HL-60/S4 treated with retinoic acid at 250 ng/mL for 4 days and 3 days (cell line): ENCODE results near the gene TYRO3.
"Not testable (repeated sequence)": the region's sequence is repeated elsewhere in the genome, so short reads cannot be mapped to it uniquely, and the experiment has no call there.

Source experiments
- in situ Hi-C: fragments of 300-500 bp; cut with MboI; formaldehyde crosslinking; loops from 2 replicates; pipeline ENCODE4 v1.7.0; 2022; ENCODE audit warnings: low sequenced_read_pairs

TYRO3 gene

DNA sequence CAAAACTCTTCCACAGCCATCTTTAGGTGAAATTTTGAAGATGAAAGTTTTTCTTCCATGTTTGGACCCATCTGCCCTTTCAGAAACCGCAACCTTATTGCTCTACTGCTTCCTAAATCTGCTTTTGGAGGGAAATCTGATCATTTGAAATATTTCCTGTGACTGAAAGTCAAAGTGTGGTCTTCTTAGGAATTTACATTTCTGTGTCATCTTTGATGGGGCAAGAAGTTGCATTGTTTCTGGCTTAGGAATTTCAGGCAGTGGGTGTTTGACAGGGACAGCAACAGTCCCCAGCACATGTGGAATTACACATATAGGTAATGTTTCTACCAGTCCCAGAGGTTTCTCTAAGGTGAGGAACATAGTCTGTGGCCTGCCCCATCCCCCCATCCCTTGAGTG lies 5.3 kb upstream of the TYRO3 start:
- in situ Hi-C loops: no loop called here

GRCh38 chr15:41554343-41554742 lies 4.7 kb upstream of the TYRO3 start:
- in situ Hi-C loops: no loop called here

- in situ Hi-C loops: no loop called here
These were observed 4.1 kb upstream of the TYRO3 start for GRCh38 chr15:41554915-41555314.

- in situ Hi-C loops: no loop called here
These were observed 2.3 kb upstream of the TYRO3 start for GRCh38 chr15:41556677-41557076.

- in situ Hi-C loops: no loop called here
These were observed 1.2 kb upstream of the TYRO3 start for GRCh38 chr15:41557673-41558399.

DNA sequence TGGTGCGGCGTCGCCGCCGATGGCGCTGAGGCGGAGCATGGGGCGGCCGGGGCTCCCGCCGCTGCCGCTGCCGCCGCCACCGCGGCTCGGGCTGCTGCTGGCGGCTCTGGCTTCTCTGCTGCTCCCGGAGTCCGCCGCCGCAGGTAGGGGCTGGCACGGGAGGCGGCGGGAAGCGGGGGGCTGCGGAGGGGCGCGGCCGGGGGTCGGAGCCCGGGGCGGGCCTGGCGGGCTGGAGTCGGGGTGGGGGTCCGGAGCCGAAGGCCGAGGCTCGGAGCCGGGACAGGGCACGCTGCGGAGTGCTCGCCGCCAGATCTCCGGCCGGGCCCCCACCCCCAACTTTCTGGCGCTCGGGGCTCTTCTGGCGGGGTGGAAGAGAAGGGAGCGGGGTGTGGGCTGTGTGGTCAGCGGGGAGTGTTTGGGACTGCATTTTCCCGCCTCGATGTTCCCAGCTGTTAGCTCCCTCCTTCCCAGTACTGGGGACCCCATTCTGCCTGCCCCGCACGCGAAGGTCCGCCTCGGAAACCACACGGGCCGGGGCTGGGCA lies 299 bp downstream of the TYRO3 start:
- in situ Hi-C loops: no loop called here

GRCh38 chr15:41560572-41560874 lies 1.5 kb downstream of the TYRO3 start:
- in situ Hi-C loops: no loop called here

DNA sequence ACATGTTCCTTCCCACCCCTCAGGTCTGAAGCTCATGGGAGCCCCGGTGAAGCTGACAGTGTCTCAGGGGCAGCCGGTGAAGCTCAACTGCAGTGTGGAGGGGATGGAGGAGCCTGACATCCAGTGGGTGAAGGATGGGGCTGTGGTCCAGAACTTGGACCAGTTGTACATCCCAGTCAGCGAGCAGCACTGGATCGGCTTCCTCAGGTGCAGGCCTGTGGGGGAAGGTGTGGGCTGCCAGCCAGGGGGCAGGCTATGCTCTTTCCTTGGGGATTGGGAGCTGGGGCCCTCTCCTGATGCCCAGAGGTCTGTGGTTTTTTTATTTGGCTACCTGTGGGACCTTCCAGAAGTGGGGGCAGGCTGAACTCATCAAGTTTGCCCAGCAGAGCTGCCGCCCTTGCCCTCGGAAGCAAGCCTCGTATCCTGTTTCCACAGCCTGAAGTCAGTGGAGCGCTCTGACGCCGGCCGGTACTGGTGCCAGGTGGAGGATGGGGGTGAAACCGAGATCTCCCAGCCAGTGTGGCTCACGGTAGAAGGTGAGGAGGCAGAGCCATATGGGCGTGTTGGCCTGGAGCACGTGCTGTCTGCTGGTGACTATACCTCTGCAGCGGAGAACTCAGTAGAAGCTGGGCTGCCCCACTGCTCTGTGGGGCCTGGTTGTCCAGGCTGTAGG lies 2.2 kb downstream of the TYRO3 start:
- in situ Hi-C loops: no loop called here

GRCh38 chr15:41561777-41562145 lies 2.7 kb downstream of the TYRO3 start:
- in situ Hi-C loops: no loop called here

- in situ Hi-C loops: no loop called here
These were observed 3.2 kb downstream of the TYRO3 start for GRCh38 chr15:41562244-41562643.

- in situ Hi-C loops: no loop called here
These were observed 3.8 kb downstream of the TYRO3 start for GRCh38 chr15:41562784-41563198.

- in situ Hi-C loops: no loop called here
These were observed 5.4 kb downstream of the TYRO3 start for GRCh38 chr15:41564286-41564959.

DNA sequence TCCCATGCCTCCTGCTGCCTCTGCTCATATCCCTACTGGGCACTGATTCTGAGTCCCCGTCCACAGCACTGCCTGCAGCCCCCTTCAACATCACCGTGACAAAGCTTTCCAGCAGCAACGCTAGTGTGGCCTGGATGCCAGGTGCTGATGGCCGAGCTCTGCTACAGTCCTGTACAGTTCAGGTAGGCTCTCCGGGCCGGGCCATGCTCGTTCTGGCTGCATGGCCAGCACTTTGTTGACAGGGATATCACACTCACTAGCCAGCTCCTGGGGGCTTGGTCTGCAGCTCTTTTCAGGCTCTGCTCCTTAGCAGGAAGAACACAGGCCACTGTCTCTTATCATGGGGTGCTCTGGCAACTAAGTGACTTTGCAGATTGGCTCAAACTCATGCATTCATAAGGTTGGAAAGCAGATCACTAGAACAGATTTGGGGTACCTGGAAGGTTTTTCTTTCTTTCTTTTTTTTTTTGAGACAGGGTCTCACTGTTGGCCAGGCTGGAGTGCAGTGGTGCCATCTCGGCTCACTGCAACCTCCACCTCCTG lies 6.0 kb downstream of the TYRO3 start:
- in situ Hi-C loops: no loop called here

- in situ Hi-C loops: no loop called here
These were observed 6.7 kb downstream of the TYRO3 start for GRCh38 chr15:41565702-41566101.

DNA sequence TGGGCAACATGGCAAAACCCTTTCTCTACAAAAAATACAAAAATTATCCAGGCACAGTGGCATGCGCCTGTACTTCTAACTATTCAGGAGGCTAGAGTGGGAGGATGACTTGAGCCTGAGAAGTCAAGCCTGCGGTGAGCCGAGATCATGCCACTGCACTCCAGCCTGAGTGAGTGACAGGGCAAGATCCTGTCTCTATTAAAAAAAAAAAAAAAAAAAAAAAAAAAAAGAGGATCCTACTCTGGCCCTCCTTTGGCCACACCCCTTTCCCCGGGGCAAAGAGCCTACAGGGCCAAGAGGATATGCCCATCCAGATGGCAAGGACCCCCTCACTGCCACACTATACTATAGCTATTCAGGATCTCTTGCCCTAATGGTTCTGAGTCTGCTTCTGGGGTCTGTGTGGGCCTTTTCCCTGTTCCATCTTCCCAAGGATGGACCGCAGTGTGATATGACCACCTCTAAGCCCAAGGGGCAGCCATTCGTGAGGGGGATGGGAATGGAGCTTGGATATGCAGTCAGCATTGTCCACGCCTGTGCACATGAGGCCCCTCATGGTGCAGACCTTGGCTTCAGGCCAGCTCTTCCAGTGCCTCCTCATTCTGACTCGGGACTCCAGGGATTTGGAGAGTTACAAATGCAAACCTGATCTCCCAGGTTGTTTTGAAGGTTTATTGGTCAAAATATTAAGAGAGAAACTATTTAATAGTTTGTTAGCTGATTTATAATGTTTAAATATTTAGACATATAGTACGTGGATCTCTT lies 7.3 kb downstream of the TYRO3 start:
- in situ Hi-C loops: no loop called here

GRCh38 chr15:41567261-41567660 lies 8.2 kb downstream of the TYRO3 start:
- in situ Hi-C loops: no loop called here

DNA sequence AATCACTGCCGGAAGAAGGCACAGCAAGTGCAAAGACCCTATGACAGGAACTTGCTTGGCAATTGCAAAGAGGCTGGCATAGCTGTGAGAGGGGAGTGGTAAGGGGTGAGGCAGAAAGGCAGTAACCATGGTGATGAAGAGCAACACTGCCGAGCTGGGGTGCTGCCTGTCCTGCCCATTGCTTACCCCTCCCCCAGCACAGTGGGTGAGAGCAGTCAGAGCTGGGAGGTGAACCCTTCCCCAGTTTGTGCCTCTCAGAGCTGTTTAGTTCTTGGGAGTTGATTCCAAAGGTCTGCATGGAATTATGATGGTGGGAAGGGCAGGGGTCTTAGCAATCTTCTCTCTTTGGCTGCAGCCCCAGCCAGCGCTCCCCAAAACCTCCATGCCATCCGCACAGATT lies 8.8 kb downstream of the TYRO3 start:
- in situ Hi-C loops: no loop called here

GRCh38 chr15:41568350-41569017 lies 9.5 kb downstream of the TYRO3 start:
- in situ Hi-C loops: no loop called here

DNA sequence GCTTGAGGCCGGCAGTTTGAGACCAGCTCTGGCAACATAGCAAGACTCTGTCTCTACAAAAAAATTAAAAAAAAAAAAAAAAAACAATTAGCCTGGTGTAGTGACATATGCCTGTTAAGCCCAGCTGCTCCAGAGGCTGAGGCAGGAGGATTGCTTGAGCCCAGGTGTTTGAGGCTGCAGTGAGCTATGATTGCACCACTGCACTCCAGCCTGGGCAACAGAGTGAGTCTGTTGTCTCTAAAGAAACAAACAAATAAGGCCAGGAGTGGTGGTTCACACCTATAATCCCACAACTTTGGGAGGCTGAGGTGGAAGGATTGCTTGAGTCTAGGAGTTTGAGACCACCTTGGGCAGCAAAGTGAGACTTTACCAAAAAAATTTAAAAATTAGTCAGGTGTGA lies 10.2 kb downstream of the TYRO3 start:
- in situ Hi-C loops: not testable (repeated sequence)

GRCh38 chr15:41570764-41571163 lies 11.8 kb downstream of the TYRO3 start:
- in situ Hi-C loops: no loop called here

DNA sequence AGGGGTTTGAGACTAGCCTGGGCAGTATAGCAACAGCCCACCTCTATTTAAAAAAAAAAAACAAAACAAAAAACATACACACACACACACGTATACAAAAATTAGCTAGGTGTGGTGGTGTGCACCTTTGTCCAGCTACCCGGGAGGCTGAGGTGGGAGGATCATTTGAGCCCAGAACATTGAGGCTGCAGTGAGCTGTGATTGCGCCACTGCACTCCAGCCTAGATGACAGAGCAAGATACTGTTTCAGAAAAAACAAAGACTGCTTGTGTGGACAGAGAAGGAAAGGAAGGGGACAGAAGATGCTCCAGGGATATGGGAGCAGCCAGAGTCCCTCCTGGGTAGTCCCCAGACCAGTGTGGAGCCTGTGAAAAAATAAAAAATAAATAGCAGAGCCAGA lies 12.9 kb downstream of the TYRO3 start:
- in situ Hi-C loops: no loop called here
